Sigmoid colon (tissue), 7 donors: ENCODE measurements around the gene CHI3L1. TPM values are rescaled to one million over a fixed set of nuclear protein-coding genes. Genes with fewer than 3 reads are reported as not detected.

ENCODE experiments used
- DNase-seq: peaks from one replicate; pipeline ENCODE4 v3.0.0-alpha.2; 2019
- H3K27ac ChIP-seq, 4 donors: fragments of 200-600 bp; sonication (generic); one replicate each; pipeline ENCODE4 v1.5.1; 2016 to 2019; ENCODE audit warnings: mild to moderate bottlenecking in 1 of 4
- H3K27me3 ChIP-seq, 3 donors: fragments of 200-600 bp; sonication (generic); one replicate each; pipeline ENCODE4 v1.5.1; 2019; ENCODE audit warnings: mild to moderate bottlenecking in 1 of 3
- H3K36me3 ChIP-seq, 4 donors: fragments of 200-600 bp; sonication (generic); one replicate each; pipeline ENCODE4 v1.5.1; 2016 to 2019
- H3K4me1 ChIP-seq, 4 donors: fragments of 200-600 bp; sonication (generic); one replicate each; pipeline ENCODE4 v1.5.1; 2017 to 2019
- H3K4me3 ChIP-seq, 4 donors: fragments of 200-600 bp; sonication (generic); one replicate each; pipeline ENCODE4 v1.5.1; 2017 to 2019; ENCODE audit warnings: mild to moderate bottlenecking in 2 of 4, moderate library complexity in 1 of 4
- H3K9me3 ChIP-seq, 4 donors: fragments of 200-600 bp in 3 of 4; sonication (generic) in 3 of 4; one replicate each; pipeline versions ENCODE4 v1.5.1 to v1.6.1; 2013 to 2019
- CTCF ChIP-seq, 4 experiments: fragments of 450-650 bp in 3 of 4; fragments of 200-600 bp in 1 of 4; IDR thresholded peaks; one replicate each; pipeline ENCODE4 v1.5.1; 2016 to 2019; ENCODE audit warnings: antibody characterized with exemption in 4 of 4, mild to moderate bottlenecking in 3 of 4, moderate library complexity in 2 of 4
- EP300 ChIP-seq, 4 donors: sonication (generic); formaldehyde crosslinking; IDR thresholded peaks; one replicate each; pipeline ENCODE4 v1.6.1; 2017; ENCODE audit warnings: antibody characterized with exemption in 4 of 4
- POLR2A ChIP-seq, 2 donors: fragments of 450-650 bp; IDR thresholded peaks; one replicate each; pipeline ENCODE4 v1.6.1; 2016; ENCODE audit warnings: antibody characterized with exemption in 2 of 2, mild to moderate bottlenecking in 2 of 2, moderate library complexity in 2 of 2
- POLR2AphosphoS5 ChIP-seq, 4 donors: sonication (generic); formaldehyde crosslinking; IDR thresholded peaks; one replicate each; pipeline ENCODE4 v1.6.1; 2017; ENCODE audit warnings: antibody characterized with exemption in 4 of 4
- WGBS, 2 donors: extraction: QIAGEN DNeasy Blood & Tissue Kit; methylation state at CpG; one replicate each; pipeline ENCODE4 v1.1.7; 2013; 5-methylcytosine and 5-hydroxymethylcytosine counted together
- intact Hi-C: fragments of 100-400 bp; cut with DNase I; formaldehyde crosslinking; loops from one replicate; pipeline ENCODE4 v1.15.1; 2023
- polyA plus RNA-seq, 3 donors: library from polyadenylated mRNA; stranded (reverse); fragments of 200-250 nt; gene quantifications; one replicate each; pipeline ENCODE4 v1.2.3, GENCODE V29; 2013
- total RNA-seq, 4 donors: library from RNA; depleted of rRNA; stranded (reverse); fragments of >200 nt; gene quantifications; one replicate each; pipeline ENCODE4 v1.1.0, GENCODE V29; 2016
- donor health status: healthy with polysubstance abuse.
- donor health status: Bipolar disorder and iron deficiency.
- donor health status: healthy.

CHI3L1 gene
- total and polyA plus RNA-seq, 7 donors, result 1.2 to 28.8 (median 3.7) TPM; not detected in 1

GRCh38 chr1:203167913-203168200, 18.6 kb downstream of the CHI3L1 start:
- no peak overlapping the region for H3K27ac ChIP-seq
- 91 to 93% methylated on average over 5 of the region's 5 CpGs for WGBS, 2 donors
- intact Hi-C loops, result no loop called here
- no peaks in the 10 kb centered on the region for H3K27me3 ChIP-seq
- H3K4me1 ChIP-seq, result no peaks in the 10 kb centered on the region
- no peak overlapping the region for H3K4me3 ChIP-seq
- no peak for DNase-seq
- no peaks in the 10 kb centered on the region for H3K9me3 ChIP-seq
- no peaks in the 10 kb centered on the region for H3K36me3 ChIP-seq
- TF ChIP-seq EP300 (IDR thresholded peaks at IDR 0.05), result no peak
- no peak for TF ChIP-seq CTCF (IDR thresholded peaks at IDR 0.05)
- no peak for TF ChIP-seq POLR2AphosphoS5 (IDR thresholded peaks at IDR 0.05)
- TF ChIP-seq POLR2A (IDR thresholded peaks at IDR 0.05), result no peak

- H3K4me1 ChIP-seq, result no peaks in the 10 kb centered on the region
- H3K36me3 ChIP-seq, result no peaks in the 10 kb centered on the region
- no peak for DNase-seq
- no peak for TF ChIP-seq POLR2AphosphoS5 (IDR thresholded peaks at IDR 0.05)
- TF ChIP-seq POLR2A (IDR thresholded peaks at IDR 0.05), result no peak
- no peak for TF ChIP-seq EP300 (IDR thresholded peaks at IDR 0.05)
- no peak for TF ChIP-seq CTCF (IDR thresholded peaks at IDR 0.05)
- WGBS, 2 donors, result 65 to 75% methylated on average over 23 of the region's 23 CpGs
- H3K27me3 ChIP-seq, result no peaks in the 10 kb centered on the region
- intact Hi-C loops, result no loop called here
- H3K4me3 ChIP-seq, result no peak overlapping the region
- no peaks in the 10 kb centered on the region for H3K9me3 ChIP-seq
- H3K27ac ChIP-seq, result no peak overlapping the region
Measured at GRCh38 chr1:203167026-203167912, 19.2 kb downstream of the CHI3L1 start.

GRCh38 chr1:203166192-203166940, 20.1 kb downstream of the CHI3L1 start:
- 36 to 60% methylated on average over 14 of the region's 14 CpGs for WGBS, 2 donors
- H3K4me3 ChIP-seq, result no peak overlapping the region
- H3K4me1 ChIP-seq, result no peaks in the 10 kb centered on the region
- DNase-seq, result no peak
- H3K36me3 ChIP-seq, result no peaks in the 10 kb centered on the region
- intact Hi-C loops, result no loop called here
- TF ChIP-seq EP300 (IDR thresholded peaks at IDR 0.05) (no peak), CTCF (IDR thresholded peaks at IDR 0.05) (no peak)
- no peak overlapping the region for H3K27ac ChIP-seq
- no peaks in the 10 kb centered on the region for H3K9me3 ChIP-seq
- H3K27me3 ChIP-seq, result no peaks in the 10 kb centered on the region

GRCh38 chr1:203165800-203166161, 20.7 kb downstream of the CHI3L1 start:
- Histone ChIP-seq H3K9me3 (no peaks in the 10 kb centered on the region), H3K36me3 (no peaks in the 10 kb centered on the region), H3K4me1 (no peaks in the 10 kb centered on the region), H3K27me3 (no peaks in the 10 kb centered on the region), H3K4me3 (no peak overlapping the region), H3K27ac (no peak overlapping the region)
- no peak for DNase-seq
- 95 to 96% methylated on average over 8 of the region's 8 CpGs for WGBS, 2 donors
- TF ChIP-seq POLR2AphosphoS5 (IDR thresholded peaks at IDR 0.05), result no peak
- TF ChIP-seq CTCF (IDR thresholded peaks at IDR 0.05), result no peak
- TF ChIP-seq POLR2A (IDR thresholded peaks at IDR 0.05), result no peak
- intact Hi-C loops, result no loop called here
